Endothelial cell of hepatic sinusoid (primary cell): ENCODE measurements around the gene RBX1.
"Not testable (repeated sequence)": the region's sequence is repeated elsewhere in the genome, so short reads cannot be mapped to it uniquely, and the experiment has no call there.

Experiments used
- in situ Hi-C: cut with HindIII; loops from 2 replicates; pipeline ENCODE4 v1.10.0; 2017; ENCODE audit warnings: low sequenced_read_pairs

The RBX1 gene

DNA sequence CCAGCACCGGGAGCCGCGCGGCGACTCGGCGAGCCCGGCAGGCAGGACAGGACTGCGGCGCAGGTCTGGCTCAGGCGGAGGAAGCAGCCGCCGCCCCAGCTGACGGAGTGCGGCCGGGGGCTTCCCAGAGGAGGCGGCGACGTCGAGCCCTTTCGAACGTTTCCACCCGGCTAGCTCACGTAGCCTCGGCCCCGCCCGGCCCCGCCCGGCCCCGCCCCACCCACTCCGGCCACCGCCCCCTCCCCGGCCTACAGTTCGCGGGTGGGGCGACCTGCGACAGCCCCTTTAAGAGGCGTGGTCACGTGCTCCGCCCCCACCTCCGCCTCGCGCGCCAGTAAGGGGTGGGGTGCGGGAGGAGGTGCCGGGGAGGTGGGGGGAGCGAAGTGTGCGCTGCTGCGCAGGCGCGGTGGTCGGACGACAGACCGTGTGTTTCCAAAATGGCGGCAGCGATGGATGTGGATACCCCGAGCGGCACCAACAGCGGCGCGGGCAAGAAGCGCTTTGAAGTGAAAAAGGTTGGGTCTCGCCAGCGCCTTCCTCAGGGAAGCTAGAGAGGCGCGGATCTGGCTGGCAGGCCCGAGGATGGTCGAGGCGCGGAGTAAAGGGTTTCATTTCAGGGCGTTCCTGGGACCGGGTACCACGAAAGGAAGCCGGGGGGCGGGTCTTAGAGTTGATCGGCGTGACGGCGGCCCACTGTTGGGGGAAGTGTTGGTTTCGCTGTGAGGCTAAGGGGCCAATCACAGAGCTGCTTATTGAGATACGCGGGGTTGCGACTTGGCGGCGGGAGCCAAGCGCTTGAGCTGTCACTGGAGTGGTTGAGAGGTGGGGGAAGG is at the start of gene RBX1:
Gene RBX1, plus strand, starts transcription at position 417 of the 833 bp plus-strand sequence. Its CDS starts 21 bp downstream, at position 438.
- in situ Hi-C loops, result no loop called here

DNA sequence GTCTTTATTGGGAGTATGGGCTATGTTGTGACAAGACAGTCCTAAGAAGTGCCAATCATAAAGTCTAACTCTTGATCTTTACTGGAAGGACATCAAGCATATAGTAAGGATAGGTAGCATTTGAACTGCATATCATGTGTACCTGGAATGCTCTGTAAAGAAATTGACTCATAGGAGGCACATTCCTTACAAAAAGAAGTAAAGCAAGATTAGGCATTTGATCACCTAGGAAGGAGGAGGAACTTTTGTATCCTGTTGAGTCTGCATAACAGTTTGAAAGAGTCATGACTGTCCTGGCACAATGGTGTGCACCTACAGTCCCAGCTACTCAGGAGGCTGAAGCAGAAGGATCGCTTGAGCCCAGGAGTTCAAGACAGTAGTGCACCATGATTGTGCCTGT is 47.1 kb upstream of the RBX1 start:
- in situ Hi-C loops, result no loop called here

DNA sequence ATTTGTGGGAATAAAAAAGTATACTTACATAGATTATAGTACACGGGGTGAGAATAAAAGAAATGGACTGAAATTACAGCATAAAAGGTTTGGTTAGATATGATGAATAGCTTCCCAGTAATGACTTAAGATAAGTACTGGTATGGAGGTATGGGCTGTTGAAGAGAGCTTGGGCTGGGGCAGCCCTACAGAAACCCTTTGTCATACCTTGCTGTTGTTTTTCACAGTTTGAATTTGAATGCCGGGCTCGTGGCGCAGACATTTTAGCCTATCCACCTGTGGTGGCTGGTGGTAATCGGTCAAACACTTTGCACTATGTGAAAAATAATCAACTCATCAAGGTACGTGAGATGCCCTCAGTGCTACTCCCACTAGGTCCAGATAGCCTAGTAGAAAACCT is 42.3 kb upstream of the RBX1 start:
- in situ Hi-C loops, result no loop called here

DNA sequence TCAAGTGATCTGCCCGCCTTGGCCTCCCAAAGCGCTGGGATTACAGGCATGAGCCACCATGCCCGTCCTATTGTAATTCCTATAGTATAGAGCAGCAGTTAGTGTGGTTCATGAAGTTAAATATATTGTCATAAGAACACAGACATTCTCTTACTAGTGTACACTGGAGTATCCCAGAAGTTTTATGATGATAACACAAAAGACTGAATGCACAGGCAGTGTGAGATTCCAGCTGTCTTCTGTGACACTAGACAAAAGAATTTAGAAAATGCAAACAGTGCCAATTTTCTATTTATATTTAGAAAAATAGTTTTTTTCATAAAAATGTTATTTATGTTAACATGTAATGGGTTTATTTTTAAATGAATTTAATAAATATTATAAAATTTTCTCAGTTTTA is 39.4 kb upstream of the RBX1 start:
- in situ Hi-C loops, result no loop called here

DNA sequence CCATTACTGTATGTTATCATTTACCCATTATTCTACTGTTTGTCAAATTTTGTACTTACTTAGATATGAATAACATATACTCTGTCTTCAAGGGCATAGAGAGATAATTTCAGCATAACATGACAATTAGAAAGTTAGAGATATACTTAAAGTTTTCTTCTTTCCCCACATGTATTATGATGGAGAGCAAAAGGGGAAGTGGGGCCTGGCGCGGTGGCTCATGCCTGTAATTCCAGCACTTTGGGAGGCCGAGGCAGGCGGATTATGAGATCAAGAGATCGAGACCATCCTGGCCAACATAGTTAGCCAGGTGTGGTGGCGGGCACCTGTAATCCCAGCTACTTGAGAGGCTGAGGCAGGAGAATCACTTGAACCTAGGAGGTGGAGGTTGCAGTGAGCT is 38.2 kb upstream of the RBX1 start:
- in situ Hi-C loops, result not testable (repeated sequence)

DNA sequence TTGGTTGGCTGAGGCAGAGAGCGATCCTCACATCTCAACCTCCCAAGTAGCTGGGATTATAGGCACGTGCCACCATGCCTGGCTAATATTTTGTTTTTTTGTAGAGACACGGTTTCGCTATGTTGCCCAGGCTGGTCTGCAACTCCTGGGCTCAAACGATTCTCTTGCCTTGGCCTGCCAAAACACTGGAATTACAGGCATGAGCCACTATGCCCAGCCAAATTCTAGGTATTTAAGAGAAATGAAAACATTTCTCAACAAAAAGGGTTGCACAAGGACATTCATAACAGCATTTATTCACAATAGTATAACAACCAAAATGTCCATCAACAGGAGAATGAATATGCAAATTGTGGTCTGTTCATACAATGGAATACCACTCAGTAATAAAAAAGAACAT is 31.7 kb upstream of the RBX1 start:
- in situ Hi-C loops, result no loop called here

DNA sequence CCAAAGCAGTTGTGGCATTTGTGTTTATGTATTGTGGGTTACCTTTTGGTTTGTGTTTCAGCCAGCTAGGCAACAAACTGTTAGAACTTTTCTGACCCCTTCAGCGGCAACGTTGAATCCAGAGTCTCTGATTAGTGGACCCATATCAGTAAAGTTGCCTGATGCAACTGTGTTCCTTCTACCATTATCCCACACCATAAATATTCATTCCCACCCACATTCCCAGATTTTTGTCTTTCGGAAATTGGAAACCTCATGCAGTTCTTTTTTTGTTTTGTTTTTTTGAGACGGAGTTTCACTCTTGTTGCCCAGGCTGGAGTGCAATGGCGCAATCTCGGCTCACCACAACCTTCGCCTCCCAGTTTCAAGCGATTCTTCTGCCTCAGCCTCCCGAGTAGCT is 30.7 kb upstream of the RBX1 start:
- in situ Hi-C loops, result no loop called here

DNA sequence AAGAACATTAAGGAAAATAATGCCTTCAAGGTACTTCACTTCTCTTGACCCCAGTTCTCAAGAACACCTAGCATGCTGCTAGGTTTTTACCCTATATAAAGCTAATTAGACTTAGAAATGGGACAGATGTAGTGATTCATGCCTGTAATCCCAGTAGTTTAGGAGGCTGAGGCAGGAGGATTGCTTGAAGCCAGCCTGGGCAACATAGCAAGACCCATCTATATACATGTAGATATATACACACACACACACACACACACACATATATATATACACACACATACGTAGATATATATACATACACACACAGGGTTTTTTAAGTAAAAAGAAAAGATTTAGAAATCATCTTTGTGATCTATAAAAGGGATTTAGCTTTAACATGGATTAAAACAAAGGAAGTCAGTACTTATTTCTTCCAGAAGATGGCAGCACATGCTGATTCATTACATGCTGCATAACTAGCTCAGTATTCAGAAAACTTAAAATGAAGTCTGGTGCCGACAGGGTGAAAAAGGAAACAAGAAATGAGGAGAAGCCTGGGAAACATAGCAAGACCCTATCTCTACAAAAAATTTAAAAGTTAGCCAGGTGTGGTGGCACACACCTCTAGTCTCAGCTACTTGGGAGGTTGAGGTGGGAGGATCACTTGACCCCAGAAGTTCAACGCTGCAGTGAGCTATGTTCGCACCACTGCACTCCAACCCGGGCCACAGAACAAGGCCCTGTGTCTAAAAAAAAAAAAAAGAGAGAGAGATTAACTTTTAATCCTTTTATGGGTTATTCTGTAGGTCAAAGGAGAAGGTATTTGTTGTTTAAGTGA is 28.5 kb upstream of the RBX1 start:
- in situ Hi-C loops, result no loop called here

DNA sequence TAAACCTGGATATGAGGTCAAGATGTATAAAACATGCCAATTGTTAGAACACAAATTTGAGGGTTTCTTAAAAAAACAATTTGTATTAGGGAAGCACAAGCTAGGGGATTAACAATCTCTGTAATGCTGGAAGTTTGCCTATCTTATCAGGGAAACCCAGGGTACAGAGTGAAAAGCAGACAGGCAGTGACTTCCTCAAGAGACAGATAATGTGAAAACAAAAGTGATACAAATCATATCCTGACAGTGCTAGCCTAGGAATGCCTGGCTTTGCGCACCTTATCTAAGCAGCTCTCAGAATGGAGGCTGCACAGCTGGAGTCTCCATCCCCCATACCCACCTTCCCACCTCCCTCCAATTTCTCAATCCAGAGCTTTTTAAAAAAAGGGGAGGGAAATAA is 22.5 kb upstream of the RBX1 start:
- in situ Hi-C loops, result no loop called here

DNA sequence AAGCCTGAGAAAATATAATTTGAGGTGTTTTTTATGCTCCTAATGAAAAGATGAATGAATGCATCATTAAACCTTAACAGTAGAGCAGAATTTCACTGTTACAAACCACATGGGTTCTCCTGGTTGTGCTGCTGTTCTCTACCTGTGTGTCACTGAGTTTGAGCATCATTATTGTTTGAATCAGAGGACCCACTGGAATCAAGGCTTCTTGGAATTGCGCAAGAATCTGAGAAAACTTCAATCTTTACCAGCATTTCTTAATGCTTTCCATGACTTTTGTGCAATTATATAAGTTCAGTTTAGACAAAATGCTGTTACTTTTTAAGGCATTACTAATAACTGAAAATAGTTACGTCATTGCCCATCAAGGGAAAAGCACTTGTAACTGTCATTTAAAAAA is 18.8 kb upstream of the RBX1 start:
- in situ Hi-C loops, result no loop called here

DNA sequence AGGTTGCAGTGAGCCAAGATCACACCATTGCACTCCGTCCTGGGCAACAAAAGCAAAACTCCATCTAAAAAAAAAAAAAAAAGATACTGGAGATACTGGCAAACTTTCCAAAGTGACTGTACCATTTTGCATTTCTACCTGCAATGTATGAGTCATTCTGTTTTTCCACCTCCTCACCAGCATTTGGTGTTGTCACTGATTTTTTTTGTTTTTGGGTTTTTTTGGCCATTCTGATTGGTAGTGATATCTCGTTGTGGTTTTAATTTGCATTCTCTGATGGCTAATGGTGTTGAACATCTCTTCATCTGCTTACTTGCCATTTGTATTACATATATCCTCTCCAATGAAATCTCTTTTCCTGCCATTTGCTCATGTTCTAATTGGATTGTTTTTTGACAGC is 12.0 kb upstream of the RBX1 start:
- in situ Hi-C loops, result no loop called here

DNA sequence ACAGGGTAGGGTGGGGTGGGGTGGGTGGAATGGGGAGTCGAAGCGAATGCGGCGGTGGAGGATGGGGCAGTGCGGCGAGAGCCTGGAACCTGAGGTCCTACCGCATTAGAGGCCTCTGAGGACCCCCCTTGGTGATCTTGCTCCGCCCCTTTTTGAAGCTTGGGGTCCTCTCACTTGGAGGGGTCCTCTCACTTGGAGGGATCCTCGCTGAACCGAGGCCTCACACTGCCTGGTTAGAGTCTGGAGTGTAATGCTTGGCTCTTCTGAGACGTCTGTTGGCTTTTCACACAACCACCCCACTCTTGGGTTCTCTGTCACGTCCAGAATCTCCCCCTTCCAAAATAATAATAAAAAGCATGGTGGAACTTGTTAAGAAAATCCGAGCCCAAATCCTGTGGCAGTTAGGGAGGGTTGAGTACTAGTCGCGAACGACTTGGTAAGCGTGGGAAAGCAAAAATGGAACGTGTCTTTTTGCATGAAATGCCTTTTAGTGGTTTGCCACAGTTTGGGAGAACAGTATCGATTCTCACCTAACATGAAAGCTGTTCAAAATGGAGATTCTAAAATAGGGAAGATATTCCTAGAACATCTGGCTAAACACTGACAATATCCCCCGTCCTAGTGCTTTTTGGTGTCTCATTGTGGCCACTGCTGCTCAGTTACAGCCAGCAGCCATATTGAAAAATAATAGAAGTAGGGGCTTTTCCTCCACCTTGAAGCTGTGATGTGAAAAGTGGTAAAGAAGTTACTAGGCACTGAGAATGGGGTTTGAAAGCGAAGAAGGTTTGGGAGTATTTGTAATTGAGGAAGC is 822 bp downstream of the RBX1 start:
- in situ Hi-C loops, result no loop called here

DNA sequence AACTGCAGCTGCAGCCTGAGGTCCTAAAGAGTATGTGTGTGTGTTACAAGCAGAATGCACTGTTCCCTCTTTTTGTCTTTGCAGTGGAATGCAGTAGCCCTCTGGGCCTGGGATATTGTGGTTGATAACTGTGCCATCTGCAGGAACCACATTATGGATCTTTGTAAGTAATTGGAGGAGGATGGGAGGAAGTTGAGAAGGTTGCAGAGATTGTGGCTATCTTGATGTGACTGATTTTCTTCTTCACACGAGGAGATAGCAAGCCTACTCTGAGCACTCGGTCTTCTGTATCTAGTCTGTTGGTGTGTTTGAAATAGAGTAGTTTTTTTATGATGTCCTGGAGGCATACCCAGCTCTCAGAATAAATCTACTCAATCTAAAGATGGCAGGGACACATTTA is 2.3 kb downstream of the RBX1 start:
- in situ Hi-C loops, result no loop called here

DNA sequence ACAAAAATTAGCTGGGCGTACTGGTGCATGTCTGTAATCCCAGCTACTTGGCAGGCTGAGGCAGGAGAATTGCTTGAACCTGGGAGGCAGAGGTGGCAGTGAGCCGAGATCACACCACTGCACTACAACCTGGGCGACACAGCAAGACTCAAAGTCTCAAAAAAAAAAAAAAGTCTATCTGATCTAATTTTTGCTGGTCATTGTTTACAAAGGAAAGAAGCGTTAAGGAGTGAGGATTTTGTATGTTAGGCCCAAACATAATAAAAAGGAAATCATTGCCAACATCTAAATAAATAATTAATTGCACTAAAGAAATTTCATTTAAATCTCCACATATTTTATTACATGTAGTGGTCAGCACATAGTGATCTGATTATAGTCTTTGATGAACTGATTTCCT is 2.9 kb downstream of the RBX1 start:
- in situ Hi-C loops, result no loop called here

DNA sequence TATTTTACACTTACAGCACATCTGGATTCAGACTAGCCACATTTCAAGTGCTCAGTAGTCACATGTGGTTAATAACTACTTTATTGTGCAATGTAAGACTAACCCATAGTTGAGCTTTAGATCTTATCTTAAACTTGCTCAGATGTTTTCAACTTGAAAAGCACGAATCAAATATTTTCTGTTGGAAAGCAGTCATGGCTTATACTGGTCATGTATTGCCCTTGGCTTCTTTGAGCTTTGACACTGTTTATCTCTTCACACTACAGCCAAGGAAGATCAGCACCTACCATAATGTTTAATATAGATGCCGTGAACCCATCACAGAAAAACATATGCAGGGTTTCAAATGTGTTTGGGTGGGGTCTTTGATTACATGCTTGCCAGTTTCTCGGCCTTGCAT is 4.4 kb downstream of the RBX1 start:
- in situ Hi-C loops, result no loop called here

DNA sequence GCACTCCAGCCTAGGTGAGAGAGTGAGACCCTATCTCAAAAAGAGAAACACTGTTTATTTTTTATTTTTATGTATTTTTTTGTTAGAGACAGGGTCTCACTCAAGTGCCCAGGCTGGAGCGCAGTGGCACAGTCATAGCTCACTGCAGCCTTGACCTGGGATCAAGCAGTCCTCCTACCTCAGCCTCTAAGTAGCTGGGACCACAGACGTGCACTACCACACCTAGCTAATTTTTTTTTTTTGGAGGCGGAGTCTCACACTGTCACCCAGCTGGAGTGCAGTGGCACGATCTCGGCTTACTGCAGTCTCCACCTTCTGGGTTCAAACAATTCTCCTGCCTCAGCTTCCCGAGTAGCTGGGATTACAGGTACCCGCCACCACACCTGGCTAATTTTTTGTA is 6.4 kb downstream of the RBX1 start:
- in situ Hi-C loops, result no loop called here

DNA sequence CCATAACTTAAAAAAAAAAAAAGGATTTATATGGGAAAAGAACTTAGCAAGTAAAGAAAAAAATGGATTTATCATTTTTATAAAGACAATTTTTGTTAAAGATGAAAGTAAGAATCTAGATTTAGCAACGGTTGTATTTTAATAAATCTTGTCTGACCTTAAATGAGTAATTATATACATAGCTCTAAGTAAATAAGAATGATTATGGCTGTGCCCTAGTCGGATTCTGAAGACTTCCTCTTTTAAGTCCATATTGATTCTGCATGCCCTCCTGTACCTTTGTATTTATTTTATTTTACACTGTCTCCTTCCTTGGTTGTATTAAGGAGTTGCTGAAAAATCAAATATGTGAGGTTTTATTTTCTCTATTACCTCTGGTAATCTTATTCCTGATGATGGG is 7.1 kb downstream of the RBX1 start:
- in situ Hi-C loops, result no loop called here

DNA sequence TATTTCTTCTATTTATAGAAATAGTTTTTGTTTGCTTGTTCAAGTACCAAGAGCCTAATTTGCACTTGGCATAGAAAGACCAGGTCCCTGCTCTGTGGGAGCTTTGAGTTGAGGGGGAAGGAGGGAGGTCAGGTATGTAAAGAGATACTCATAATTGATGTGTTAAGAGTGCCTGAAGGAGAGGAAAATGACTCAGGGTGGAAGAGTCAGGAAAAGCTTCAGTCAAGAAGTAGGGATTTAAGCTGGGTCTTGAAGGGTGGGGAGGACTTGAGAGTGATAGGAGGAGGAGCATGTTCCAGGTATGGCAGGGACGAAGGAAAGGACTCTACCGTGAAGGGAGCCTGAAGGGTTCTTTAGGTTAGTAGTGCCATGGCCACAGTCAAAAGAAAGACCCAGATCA is 9.0 kb downstream of the RBX1 start:
- in situ Hi-C loops, result no loop called here

DNA sequence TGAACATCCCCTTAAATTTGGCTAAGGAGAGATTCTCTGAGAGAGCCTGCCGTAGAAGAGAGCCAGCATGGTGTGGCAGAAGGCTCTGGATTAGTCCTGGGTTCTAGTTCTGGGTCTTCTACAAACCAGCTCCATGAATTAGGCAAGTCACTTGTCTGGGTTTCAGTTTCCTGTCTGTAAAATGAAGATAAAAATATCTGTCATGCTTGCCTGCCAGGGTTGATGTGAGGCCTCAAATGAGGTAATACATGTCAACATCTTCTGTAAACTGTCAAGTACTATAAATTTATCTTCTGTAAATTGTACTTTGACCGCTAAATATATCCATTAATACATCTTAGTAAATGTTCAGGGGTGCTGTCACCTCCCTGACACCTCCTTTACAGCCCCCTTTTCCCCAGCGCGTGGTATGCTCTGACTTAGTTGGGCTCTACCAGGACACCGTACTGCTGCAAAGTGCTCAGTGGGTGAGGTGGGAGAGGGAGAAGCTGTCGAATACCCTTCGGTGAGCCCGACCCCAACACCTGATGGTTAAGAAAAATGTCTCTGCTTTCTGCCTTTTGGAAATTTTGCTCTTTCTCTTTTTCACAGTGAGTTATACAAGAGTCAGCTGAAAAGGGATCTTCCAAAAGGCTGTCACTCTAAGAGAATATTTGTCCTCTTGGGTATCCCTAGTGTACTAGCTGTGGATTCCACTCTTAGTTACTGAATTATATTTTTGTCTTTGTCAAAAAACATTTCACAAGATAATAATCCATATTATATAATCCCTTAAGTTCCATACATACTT is 15.0 kb downstream of the RBX1 start:
- in situ Hi-C loops, result no loop called here

DNA sequence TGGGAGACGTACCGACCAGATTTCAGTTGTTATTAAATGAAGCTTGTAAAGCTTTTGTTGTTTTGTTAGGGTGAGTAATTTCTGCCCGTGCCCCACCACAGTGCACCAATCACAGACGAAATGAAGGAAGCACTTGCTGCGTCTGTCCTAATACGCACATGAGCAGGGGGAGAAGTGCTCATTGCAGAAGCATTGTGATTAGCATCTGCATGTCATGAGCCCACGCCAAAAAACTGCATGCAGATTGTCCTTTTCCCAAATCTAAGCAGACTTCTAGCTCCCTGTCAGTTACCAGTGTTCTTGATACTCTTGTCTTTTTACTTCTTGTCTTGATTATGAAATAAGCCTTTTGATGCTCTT is 15.5 kb downstream of the RBX1 start:
- in situ Hi-C loops, result no loop called here
